GM18868 (cell line): ENCODE results near the gene MATN4.
"Not testable (repeated sequence)": the region's sequence is repeated elsewhere in the genome, so short reads cannot be mapped to it uniquely, and the experiment has no call there.

Source experiments
- ATAC-seq: cut with Tn5 transposase; IDR thresholded peaks from one replicate; pipeline ENCODE4 v1.9.1; 2021; ENCODE audit warnings: mild to moderate bottlenecking, moderate library complexity; ENCODE audit not compliant: unreplicated experiment

Gene MATN4, protein sequence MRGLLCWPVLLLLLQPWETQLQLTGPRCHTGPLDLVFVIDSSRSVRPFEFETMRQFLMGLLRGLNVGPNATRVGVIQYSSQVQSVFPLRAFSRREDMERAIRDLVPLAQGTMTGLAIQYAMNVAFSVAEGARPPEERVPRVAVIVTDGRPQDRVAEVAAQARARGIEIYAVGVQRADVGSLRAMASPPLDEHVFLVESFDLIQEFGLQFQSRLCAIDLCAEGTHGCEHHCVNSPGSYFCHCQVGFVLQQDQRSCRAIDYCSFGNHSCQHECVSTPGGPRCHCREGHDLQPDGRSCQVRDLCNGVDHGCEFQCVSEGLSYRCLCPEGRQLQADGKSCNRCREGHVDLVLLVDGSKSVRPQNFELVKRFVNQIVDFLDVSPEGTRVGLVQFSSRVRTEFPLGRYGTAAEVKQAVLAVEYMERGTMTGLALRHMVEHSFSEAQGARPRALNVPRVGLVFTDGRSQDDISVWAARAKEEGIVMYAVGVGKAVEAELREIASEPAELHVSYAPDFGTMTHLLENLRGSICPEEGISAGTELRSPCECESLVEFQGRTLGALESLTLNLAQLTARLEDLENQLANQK

DNA sequence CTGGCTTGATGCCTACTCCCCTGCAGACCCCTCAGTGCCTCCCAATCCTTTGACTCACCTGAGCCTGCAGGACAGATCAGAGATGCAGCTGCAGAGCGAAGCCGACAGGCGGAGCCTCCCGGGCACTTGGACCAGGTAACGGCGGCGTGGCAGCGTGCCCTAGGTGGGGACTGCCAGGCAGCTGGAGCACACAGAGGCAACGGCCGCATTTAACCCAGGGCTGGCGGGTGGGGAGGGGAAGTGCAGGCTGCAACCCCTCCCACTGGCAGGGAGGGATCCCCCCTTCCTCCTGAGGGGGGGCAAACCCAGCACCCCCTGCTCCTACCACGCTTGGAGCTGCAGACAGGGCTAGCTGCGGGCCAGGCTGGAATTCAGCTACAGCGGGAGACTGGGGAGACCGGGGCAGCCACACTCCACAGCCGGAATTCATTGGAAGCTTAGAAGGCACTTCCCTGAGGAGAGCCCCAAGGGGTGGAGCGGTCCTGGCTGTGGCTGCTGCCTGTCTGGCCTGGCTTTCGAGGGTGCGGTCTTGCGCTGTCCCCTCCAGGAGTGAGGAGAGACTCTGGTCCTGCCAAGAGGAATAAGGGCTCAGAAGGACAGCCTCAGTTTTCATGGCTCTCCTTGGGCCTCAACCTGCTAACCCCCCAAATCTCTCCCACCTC lies at the start of gene MATN4:
MATN4 (minus strand) TSS at position 183 of the 662 bp plus-strand sequence. CDS start 2,717 bp downstream, outside the sequence.
- no peak for ATAC-seq

- ATAC-seq: no peak
These were observed 47.3 kb upstream of the MATN4 start for GRCh38 chr20:45355209-45356084.

GRCh38 chr20:45354423-45355208 lies 46.5 kb upstream of the MATN4 start:
- no peak for ATAC-seq

DNA sequence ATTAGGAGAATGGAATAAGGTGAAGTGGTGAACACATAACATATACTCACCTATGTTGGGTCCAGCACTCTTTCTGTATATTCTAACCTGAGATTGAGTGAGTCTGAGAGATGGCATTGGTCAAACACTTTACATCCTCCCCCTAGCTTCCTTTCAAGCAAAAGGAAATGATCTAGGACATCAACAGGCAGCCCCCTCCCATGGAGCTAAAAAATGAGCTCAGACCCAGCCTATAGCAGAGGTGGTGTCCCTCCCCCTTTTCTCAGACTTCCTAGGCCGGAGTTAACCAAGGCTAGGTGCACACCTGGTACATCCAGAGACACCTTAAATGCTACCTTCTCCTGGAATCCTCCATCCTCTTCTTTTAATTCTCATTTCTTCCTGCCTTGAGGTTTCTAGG lies 45.6 kb upstream of the MATN4 start:
- ATAC-seq: no peak

- ATAC-seq: no peak
These were observed 44.6 kb upstream of the MATN4 start for GRCh38 chr20:45352729-45353128.

DNA sequence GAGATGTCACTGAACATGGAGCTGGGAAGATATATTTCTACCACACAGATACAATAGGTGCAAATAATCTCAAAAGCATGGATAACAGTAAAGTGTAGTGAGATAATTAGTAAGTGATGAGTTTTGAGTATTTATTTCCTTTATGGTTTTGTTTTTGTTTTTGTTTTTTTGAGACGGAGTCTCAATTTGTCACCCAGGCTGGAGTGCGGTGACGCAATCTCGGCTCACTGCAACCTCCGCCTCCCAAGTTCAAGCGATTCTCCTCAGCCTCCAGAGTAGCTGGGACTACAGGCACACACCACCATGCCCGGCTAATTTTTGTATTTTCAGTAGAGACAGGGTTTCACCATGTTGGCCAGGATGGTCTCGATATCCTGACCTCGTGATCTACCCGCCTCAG lies 42.7 kb upstream of the MATN4 start:
- not testable (repeated sequence) for ATAC-seq

DNA sequence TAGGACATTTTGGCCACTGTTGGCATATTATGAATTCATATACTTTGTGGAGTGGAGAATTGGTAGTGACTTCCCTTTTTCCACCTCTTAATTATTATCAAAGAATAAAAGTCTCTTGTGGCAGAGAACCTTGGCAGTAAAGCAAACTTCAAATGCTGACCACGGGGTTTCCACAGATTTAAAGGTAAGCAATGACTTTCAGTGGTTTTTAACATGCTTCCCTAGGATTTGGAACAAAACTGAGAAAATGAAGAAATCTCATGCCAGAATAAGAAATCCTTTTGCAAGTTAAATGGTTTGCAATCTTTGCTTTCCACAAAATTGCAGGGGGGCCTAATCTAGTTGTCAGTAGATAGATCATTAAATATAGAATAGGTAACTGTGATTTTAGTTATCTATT lies 42.1 kb upstream of the MATN4 start:
- no peak for ATAC-seq

GRCh38 chr20:45347936-45348778 lies 40.1 kb upstream of the MATN4 start, which contains the start of gene SDC4:
TSS of gene SDC4 (minus strand) at chr20:45348424. CDS start at chr20:45348384, 40 bp downstream.
- ATAC-seq: no peak

- no peak for ATAC-seq
These were observed 39.3 kb upstream of the MATN4 start for GRCh38 chr20:45347297-45347935.

DNA sequence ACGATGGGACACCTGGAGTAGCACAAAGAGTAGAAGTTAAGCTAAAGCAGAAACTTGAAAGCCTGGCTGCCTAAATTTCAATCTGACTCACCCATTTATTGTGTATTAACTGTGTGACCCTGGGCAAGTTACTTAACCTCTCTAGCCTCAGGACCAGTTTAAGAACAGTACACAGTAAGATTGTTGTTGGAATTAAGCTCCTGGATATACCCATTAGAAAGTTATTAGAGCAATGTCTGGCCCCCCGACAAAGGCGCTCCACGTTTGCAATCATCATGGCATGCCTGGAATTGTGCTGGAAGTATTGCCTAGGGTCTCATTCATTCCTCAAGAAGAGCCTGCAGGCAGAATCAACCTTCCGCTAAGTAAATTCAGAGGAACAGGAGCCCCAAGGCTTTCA lies 38.8 kb upstream of the MATN4 start:
- no peak for ATAC-seq

GRCh38 chr20:45346291-45346718 lies 38.2 kb upstream of the MATN4 start:
- ATAC-seq: no peak

DNA sequence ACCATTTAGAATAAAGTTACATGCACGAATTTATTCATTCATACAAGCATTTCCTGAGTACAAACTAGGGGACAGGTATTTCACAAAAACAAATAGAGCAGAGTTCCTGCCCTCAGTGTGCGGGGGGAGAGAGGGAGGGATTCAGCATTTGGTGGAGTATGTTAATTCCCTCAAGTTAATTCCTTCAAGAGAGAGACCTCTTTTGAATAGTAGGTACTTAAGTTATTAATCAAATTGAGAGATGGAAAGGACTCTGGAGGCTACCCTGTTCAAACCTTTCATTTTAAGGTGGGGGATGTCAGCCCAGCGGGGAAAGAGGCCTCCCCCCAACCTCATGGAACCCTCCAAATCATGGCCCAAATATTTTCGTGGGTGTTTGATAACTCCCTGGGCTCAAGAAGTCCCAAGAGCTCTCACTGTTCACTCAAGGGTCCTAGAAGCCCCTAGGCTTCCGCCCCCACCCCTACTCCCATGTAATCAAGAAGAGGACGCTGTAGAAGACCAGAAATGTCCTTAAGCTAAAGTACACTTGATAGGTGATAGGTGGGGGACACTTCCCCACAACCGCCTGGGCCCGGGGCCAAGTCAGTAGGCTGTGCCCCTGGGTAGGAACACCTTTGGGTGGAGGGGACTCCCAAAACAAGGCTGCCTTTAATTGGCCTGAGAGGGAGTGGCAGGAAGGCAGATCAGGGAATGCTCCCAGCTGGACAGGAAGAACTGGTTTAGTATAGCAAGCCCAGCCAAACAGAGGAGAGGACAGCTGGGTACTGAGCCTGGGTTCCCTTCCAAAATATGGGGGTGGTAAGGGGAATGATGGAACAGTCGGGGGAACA lies 37.2 kb upstream of the MATN4 start:
- no peak for ATAC-seq

DNA sequence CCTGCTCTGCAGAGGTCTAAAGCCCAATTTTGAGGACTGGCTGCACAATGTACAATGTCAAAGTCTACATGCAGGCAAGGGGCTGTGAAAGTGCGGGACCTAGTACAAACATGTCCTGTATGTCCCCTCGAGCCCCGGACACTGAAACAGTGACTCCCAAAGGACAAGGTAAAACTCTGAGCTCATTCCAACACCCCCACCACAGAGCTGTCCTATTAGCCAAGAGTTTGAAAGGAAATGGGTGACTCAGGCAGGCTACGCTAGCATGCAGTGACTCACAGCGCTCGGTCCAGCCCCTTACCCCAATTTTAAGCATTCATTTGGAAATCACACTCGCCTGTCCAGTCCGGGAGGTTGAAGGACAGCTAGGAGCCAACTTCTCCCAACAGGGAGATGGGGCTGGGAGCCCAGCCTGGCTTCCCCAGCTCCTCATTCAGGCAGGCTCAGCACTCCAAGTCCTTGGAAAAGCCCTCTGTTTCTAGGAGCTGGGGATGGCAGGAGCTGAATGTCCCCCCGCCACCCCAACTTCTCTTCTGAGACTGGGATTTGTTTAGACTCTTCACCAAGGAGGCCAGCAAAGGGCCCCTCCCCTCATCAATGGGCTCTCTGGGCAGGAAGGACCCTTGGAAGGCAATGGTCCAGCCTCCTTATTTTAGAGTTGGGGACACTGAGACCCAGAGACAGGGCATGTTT lies 36.2 kb upstream of the MATN4 start:
- no peak for ATAC-seq

DNA sequence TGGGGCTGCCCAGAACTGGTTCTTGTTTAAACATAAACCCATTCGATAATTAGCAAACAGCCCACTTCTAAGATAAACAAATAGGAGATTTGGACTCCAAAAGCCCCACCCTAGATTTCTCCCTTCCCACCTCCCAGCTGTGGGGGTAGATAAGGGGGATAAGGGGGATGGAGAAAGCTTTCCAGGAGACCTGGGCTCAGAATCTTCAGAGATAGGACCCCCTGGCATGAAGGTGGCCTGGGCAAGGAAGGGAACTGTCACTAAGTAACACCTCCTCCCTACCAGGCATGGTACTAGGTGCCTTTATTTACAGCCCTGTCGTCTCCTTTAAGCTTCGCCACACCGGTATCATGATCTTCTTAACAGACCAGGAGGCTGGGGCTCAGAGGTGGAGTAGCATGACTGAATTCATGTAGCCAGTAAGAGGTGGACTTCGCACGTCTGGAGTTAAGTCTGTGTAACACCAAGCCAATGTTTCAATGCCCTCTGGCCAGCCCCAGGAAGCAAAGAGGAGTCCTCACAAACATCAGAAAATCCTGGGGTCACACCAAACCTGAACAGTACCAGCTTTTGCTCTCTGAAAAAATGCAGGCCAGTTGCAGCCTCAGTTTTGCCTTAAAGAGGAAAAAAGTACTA lies 35.6 kb upstream of the MATN4 start:
- ATAC-seq: no peak

GRCh38 chr20:45342855-45343531 lies 34.9 kb upstream of the MATN4 start:
- no peak for ATAC-seq
